Urinary bladder (tissue), 4 donors: ENCODE measurements around the gene PRDM2. TPM values are rescaled to one million over a fixed set of nuclear protein-coding genes. Genes with fewer than 3 reads are reported as not detected.
"Not testable (repeated sequence)": the region's sequence is repeated elsewhere in the genome, so short reads cannot be mapped to it uniquely, and the experiment has no call there.

Experiments
- DNase-seq: peaks from one replicate; pipeline ENCODE4 v3.0.0-alpha.2; 2015; ENCODE audit errors: extremely low spot score
- H3K27ac ChIP-seq: one replicate; pipeline ENCODE4 v1.5.1; 2013; ENCODE audit warnings: low read depth, mild to moderate bottlenecking, moderate library complexity
- H3K36me3 ChIP-seq: one replicate; pipeline ENCODE4 v1.6.1; 2013; ENCODE audit warnings: mild to moderate bottlenecking, moderate library complexity; ENCODE audit not compliant: insufficient read depth
- H3K4me1 ChIP-seq: one replicate; pipeline ENCODE4 v1.6.1; 2013; ENCODE audit warnings: mild to moderate bottlenecking, moderate library complexity; ENCODE audit not compliant: insufficient read depth
- H3K4me3 ChIP-seq: one replicate; pipeline ENCODE4 v1.5.1; 2013; ENCODE audit warnings: low read depth, low read length
- WGBS: extraction: QIAGEN DNeasy Blood & Tissue Kit; methylation state at CpG from one replicate; pipeline ENCODE4 v1.1.7; 2013; 5-methylcytosine and 5-hydroxymethylcytosine counted together
- polyA plus RNA-seq: library from polyadenylated mRNA; stranded (reverse); fragments of 200-250 nt; gene quantifications from one replicate; pipeline ENCODE4 v1.2.3, GENCODE V29; 2013
- total RNA-seq: library from RNA; depleted of rRNA; stranded (reverse); fragments of >200 nt; gene quantifications from one replicate; pipeline ENCODE4 v1.2.3, GENCODE V29; 2014
- donor health status: healthy with polysubstance abuse.
- donor health status: healthy.

The PRDM2 gene
- total and polyA plus RNA-seq, 2 donors, result 31.3 to 34.2 TPM

DNA sequence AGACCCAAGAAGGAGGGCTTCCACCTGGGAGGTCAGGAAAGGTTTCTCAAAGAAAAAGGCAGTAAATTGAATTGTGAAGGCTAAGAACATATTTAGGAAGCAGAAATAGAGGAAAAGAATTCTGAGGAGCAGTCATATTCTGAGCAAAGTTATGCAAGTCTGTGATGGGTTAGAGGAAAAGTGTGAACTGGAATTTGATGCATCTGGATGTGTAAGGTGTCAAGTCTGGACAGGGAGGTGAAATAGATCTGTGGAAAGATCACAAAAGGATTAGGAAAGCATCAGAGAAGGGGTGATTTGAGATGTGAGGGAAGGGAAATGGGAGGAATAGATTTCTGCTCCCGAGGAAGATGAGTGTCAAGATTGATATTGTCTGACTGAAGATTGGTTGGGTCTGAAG lies 18.1 kb upstream of the PRDM2 start:
- H3K36me3 ChIP-seq, result no peaks in the 10 kb centered on the region
- no peaks in the 10 kb centered on the region for H3K4me1 ChIP-seq
- H3K27ac ChIP-seq, result no peak overlapping the region
- DNase-seq, result no peak
- 56% methylated on average over 1 of the region's 1 CpG for WGBS
- no peak overlapping the region for H3K4me3 ChIP-seq

GRCh38 chr1:13682444-13682843 lies 17.5 kb upstream of the PRDM2 start:
- Histone ChIP-seq H3K27ac (no peak overlapping the region), H3K4me1 (no peaks in the 10 kb centered on the region), H3K4me3 (no peak overlapping the region), H3K36me3 (no peaks in the 10 kb centered on the region)
- DNase-seq, result no peak
- 71% methylated on average over 3 of the region's 3 CpGs for WGBS

GRCh38 chr1:13683206-13683605 lies 16.8 kb upstream of the PRDM2 start:
- Histone ChIP-seq H3K27ac (no peak overlapping the region), H3K36me3 (no peaks in the 10 kb centered on the region), H3K4me3 (no peak overlapping the region), H3K4me1 (no peaks in the 10 kb centered on the region)
- 78% methylated on average over 7 of the region's 7 CpGs for WGBS
- no peak for DNase-seq

DNA sequence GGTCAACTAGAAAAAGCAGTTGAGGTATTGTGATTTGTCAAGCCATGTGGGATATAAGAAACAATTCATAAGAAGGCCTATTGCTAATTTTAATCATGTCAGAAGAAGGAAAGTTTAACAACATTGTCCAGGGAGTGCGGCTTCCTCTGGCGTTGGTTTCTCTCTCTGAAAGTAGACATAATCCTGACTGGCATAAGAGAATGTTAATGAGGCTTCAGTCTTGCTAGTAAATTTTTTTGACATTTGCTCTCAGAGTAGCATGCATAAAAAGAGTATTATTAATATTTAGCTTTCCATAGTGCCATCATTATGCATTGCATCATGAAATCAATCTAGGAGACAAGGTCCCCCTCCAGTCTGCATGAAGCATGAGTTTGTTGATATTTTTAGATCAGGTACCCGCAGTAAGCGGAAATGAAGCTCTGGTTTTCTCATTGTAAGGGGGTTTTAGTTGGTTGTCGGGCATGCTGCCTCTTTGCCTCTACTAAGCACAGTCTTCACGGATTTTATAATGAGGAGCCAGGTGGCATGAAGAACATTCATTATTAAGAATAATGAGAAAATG lies 12.8 kb upstream of the PRDM2 start:
- Histone ChIP-seq H3K27ac (no peak overlapping the region), H3K4me1 (no peaks in the 10 kb centered on the region), H3K36me3 (no peaks in the 10 kb centered on the region), H3K4me3 (no peak overlapping the region)
- 72% methylated on average over 6 of the region's 6 CpGs for WGBS
- no peak for DNase-seq

GRCh38 chr1:13693094-13693493 lies 6.9 kb upstream of the PRDM2 start:
- 56% methylated on average over 6 of the region's 6 CpGs for WGBS
- not testable (repeated sequence) for DNase-seq, H3K4me1 ChIP-seq, H3K27ac ChIP-seq, H3K4me3 ChIP-seq, H3K36me3 ChIP-seq

- no peak for DNase-seq
- 83% methylated on average over 21 of the region's 21 CpGs for WGBS
Observed at GRCh38 chr1:13694886-13695684, 4.9 kb upstream of the PRDM2 start.

GRCh38 chr1:13697738-13698137 lies 2.2 kb upstream of the PRDM2 start:
- H3K36me3 ChIP-seq, result no peaks in the 10 kb centered on the region
- no peak overlapping the region for H3K4me3 ChIP-seq
- no peak overlapping the region for H3K27ac ChIP-seq
- no peak for DNase-seq
- no peaks in the 10 kb centered on the region for H3K4me1 ChIP-seq
- WGBS, result 95% methylated on average over 2 of the region's 2 CpGs

More at GRCh38 chr1:13694886-13695684, 4.9 kb upstream of the PRDM2 start:
- Histone ChIP-seq H3K4me3 (no peak overlapping the region), H3K36me3 (no peaks in the 10 kb centered on the region), H3K27ac (no peak overlapping the region), H3K4me1 (no peaks in the 10 kb centered on the region)

- peak overlapping the region; percentile 90 for H3K4me3 ChIP-seq
- DNase-seq, result no peak
- H3K36me3 ChIP-seq, result no peaks in the 10 kb centered on the region
- WGBS, result 55% methylated on average over 16 of the region's 16 CpGs
- H3K27ac ChIP-seq, result peak overlapping the region; percentile 98
- no peaks in the 10 kb centered on the region for H3K4me1 ChIP-seq
Observed at GRCh38 chr1:13699510-13699909, 478 bp upstream of the PRDM2 start.

GRCh38 chr1:13700521-13701270 lies 708 bp downstream of the PRDM2 start:
- no peaks in the 10 kb centered on the region for H3K4me1 ChIP-seq
- DNase-seq, result no peak
- 8% methylated on average over 48 of the region's 48 CpGs for WGBS
- H3K27ac ChIP-seq, result peak overlapping the region; percentile 98
- peak overlapping the region; percentile 90 for H3K4me3 ChIP-seq
- H3K36me3 ChIP-seq, result no peaks in the 10 kb centered on the region

- Histone ChIP-seq H3K27ac (peak overlapping the region; percentile 98), H3K4me3 (no peak overlapping the region), H3K36me3 (no peaks in the 10 kb centered on the region), H3K4me1 (no peaks in the 10 kb centered on the region)
- 48% methylated on average over 6 of the region's 6 CpGs for WGBS
- DNase-seq, result no peak
Observed at GRCh38 chr1:13701271-13701640, 1.3 kb downstream of the PRDM2 start.

DNA sequence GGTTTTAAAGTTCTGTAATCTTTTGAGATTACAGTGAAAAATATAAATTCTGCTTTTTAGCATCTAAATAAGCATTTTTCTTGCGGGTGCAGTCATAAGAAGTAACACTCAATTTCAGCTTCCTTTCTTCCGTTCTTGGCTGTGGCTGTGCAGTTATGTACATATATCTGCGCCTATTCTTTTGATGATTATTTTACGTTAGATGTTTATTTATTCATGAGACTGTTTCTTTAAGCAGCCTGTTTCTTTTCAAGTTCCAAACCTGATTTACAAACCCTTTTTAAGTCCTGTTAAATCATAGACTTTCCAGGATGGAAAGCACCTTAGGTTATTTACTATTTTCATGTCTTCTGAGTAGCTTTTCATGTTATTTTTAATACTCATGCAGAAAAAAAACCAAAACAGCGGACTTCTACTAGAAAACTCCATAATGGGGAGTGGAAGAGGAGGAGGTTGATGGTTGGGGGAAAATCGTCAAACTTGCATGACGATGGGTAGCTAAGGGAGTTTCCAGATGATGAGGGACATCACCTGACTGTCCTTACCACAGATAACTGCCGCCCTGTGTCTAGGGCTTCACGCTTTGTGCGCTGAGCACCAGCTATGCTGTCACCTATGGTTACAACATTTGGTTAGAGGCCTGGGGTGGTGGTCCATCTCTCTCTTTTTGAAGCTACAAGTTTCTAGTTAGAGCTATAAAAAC lies 2.6 kb downstream of the PRDM2 start:
- Histone ChIP-seq H3K4me1 (no peaks in the 10 kb centered on the region), H3K27ac (no peak overlapping the region), H3K4me3 (no peak overlapping the region), H3K36me3 (no peaks in the 10 kb centered on the region)
- 83% methylated on average over 10 of the region's 10 CpGs for WGBS
- DNase-seq, result no peak

- WGBS, result 74% methylated on average over 2 of the region's 2 CpGs
- no peak overlapping the region for H3K27ac ChIP-seq
- H3K4me3 ChIP-seq, result no peak overlapping the region
Observed at GRCh38 chr1:13703128-13703513, 3.1 kb downstream of the PRDM2 start.

DNA sequence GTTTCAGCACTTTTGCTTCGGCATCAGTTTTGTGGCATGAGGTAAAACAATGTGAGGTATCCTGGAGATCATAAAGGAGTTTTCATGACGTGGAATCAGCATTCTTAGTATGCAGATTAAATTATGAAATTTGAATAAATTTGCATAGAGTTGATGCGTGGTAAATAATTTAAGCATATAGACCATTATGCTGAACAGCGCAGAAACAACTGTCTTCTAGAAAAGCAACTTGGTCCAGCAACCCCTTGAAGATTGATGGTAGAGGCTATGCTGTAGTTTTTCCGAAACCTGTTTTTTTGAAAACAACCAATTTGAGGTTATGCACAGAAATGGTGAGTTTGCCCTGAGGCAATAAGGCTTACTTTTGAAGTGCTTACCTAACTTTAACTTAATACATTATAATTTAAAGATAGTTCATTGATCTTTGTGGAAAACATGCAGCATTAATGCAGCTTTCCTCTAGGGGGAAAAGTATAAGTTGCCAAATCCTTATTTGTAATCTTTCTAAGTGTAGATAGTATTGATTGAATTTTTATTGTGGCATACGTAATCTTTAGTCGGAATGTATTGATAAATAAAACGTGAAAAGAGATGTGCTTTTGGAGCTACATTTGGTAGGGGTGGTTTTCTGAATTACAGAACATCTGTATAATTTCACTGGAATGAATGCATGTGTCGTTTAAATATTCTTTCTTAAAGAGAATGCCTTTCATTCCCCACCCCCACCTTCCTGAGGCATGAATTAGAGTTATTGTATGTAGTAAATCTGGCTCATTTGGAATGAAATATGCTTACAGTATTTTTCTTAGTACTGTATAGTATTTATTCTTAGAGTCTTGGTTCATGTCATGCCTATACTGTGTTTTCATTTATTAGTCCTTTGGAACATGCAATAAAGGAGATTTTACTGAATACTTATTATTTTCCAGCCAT lies 3.8 kb downstream of the PRDM2 start:
- H3K4me3 ChIP-seq, result no peak overlapping the region
- H3K27ac ChIP-seq, result no peak overlapping the region
- no peaks in the 10 kb centered on the region for H3K4me1 ChIP-seq
- no peak for DNase-seq
- 84% methylated on average over 9 of the region's 9 CpGs for WGBS
- no peaks in the 10 kb centered on the region for H3K36me3 ChIP-seq

More at GRCh38 chr1:13703128-13703513, 3.1 kb downstream of the PRDM2 start:
- DNase-seq, result no peak
- Histone ChIP-seq H3K36me3 (no peaks in the 10 kb centered on the region), H3K4me1 (no peaks in the 10 kb centered on the region)
